ENCODE measurements around the gene RNASE8. TPM values are rescaled to one million over a fixed set of nuclear protein-coding genes. Genes with fewer than 3 reads are reported as not detected.

RNASE8 gene
- total RNA-seq, 2 donors from 2014 or later, result not detected

- Mint-ChIP-seq H3K36me3 (ENCODE audit: low read depth) (no peaks in the 10 kb centered on the region), H3K27me3 (ENCODE audit: insufficient read depth) (peaks cover 30% of the 10 kb centered on the region), H3K4me3 (no peak within 1 kb of the TSS), H3K4me1 (peaks cover 15% of the 10 kb centered on the region), H3K9me3 (no peaks in the 10 kb centered on the region), H3K27ac (no peak within 1 kb of the TSS)
- no peaks in the 10 kb centered on the region for H3K36me3 ChIP-seq (ENCODE audit: control insufficient read depth, insufficient read depth, low read length)
- no peak for TF ChIP-seq CTCF (conservative IDR thresholded peaks at IDR 0.05)
- H3K9me3 ChIP-seq (ENCODE audit: control insufficient read depth, low read length), result no peaks in the 10 kb centered on the region
- H3K4me1 ChIP-seq (ENCODE audit: control insufficient read depth, insufficient read depth, low read length), result no peaks in the 10 kb centered on the region
- no peaks in the 10 kb centered on the region for H3K27me3 ChIP-seq (ENCODE audit: control insufficient read depth, insufficient read depth, low read length, poor library complexity, severe bottlenecking)
- no peak within 1 kb of the TSS for H3K27ac ChIP-seq (ENCODE audit: low read depth, low read length)
- no peak for DNase-seq
- 97 to 100% methylated on average over 1 to 4 of the region's 5 CpGs for WGBS, 2 experiments (ENCODE audit: insufficient coverage in 1 of 2, insufficient read length in 1 of 2)
- H3K9ac ChIP-seq (ENCODE audit: extremely low read depth, low read length, poor library complexity, severe bottlenecking), result no peak within 1 kb of the TSS
- no peak within 1 kb of the TSS for H3K4me3 ChIP-seq (ENCODE audit: low read length)
Measured at GRCh38 chr14:21029917-21030316, 27.7 kb upstream of the RNASE8 start, which contains the start of gene TPPP2. TPPP2 (plus strand) TSS chr14:21030217; CDS start chr14:21030582, 365 bp downstream.

DNA sequence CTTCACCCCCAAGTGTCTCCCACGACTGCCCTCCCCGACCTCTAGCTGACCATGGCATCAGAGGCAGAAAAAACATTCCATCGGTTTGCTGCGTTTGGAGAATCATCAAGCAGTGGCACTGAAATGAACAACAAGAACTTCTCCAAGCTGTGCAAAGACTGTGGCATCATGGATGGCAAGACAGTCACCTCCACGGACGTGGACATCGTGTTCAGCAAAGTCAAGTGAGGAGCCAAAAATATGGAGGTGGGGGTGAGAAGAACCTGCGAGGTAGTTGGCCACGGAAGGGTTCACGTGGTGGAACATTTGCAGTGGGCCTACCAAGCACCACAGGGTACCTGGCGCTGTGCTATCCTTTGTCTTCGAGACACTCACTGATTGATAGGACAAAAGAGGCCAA is 27.1 kb upstream of the RNASE8 start:
- H3K4me3 ChIP-seq (ENCODE audit: low read length), result no peak overlapping the region
- H3K4me1 ChIP-seq (ENCODE audit: control insufficient read depth, insufficient read depth, low read length), result no peaks in the 10 kb centered on the region
- H3K27me3 Mint-ChIP-seq (ENCODE audit: insufficient read depth), result peaks cover 32% of the 10 kb centered on the region
- no peak for DNase-seq
- no peak overlapping the region for H3K27ac Mint-ChIP-seq
- H3K9ac ChIP-seq (ENCODE audit: extremely low read depth, low read length, poor library complexity, severe bottlenecking), result no peak overlapping the region
- no peak overlapping the region for H3K4me3 Mint-ChIP-seq
- TF ChIP-seq CTCF (conservative IDR thresholded peaks at IDR 0.05), result no peak
- H3K9me3 Mint-ChIP-seq, result no peaks in the 10 kb centered on the region
- H3K36me3 Mint-ChIP-seq (ENCODE audit: low read depth), result no peaks in the 10 kb centered on the region
- H3K9me3 ChIP-seq (ENCODE audit: control insufficient read depth, low read length), result no peaks in the 10 kb centered on the region
- H3K4me1 Mint-ChIP-seq, result peaks cover 15% of the 10 kb centered on the region
- WGBS, 2 experiments (ENCODE audit: insufficient coverage in 1 of 2, insufficient read length in 1 of 2), result 87 to 90% methylated on average over 11 to 12 of the region's 12 CpGs
- H3K27ac ChIP-seq (ENCODE audit: low read depth, low read length), result no peak overlapping the region
- no peaks in the 10 kb centered on the region for H3K27me3 ChIP-seq (ENCODE audit: control insufficient read depth, insufficient read depth, low read length, poor library complexity, severe bottlenecking)
- no peaks in the 10 kb centered on the region for H3K36me3 ChIP-seq (ENCODE audit: control insufficient read depth, insufficient read depth, low read length)

DNA sequence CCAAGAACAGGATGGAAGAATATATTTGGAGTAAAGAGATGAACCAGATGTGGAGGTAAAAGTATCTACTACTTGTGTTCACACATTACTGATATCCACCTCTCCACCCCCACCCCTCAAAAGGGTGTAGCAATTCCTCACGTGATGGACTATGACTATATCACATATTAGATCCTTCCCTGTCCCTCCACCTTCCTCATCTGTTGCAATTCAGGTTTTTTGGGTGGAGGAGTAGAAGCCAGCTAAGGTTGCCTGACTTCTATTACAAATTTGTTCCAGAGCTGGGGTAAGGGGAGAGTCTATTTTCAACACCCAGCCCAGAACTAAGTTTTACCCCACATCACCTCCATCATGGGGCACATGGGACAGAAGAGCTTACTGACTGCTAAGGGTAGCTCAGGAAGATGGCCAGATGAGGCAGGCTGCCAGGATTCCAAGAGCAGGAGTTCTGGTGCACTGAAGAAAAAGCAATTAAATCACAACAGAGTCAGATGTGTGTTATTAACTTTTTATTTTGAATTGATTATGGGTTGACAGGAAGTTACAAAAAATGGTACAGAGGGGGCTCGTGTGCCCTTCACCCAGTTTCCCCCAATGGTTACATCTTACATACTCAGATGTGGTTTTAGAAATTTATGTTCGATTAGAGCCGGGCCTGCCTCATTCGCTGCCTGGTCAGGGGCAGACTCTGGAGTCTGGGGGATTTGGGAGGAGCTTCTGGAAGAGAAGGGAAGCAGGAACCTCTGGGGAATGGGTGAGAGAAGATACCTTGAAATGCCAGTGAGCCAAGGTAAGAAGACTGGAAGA is 25.1 kb upstream of the RNASE8 start:
- 80 to 91% methylated on average over 1 to 5 of the region's 5 CpGs for WGBS, 2 experiments (ENCODE audit: insufficient coverage in 1 of 2, insufficient read length in 1 of 2)
- no peaks in the 10 kb centered on the region for H3K36me3 ChIP-seq (ENCODE audit: control insufficient read depth, insufficient read depth, low read length)
- no peak for DNase-seq
- no peaks in the 10 kb centered on the region for H3K9me3 ChIP-seq (ENCODE audit: control insufficient read depth, low read length)
- Mint-ChIP-seq H3K27me3 (ENCODE audit: insufficient read depth) (peaks cover 36% of the 10 kb centered on the region), H3K36me3 (ENCODE audit: low read depth) (no peaks in the 10 kb centered on the region), H3K4me1 (no peaks in the 10 kb centered on the region), H3K27ac (no peak overlapping the region), H3K4me3 (no peak overlapping the region), H3K9me3 (no peaks in the 10 kb centered on the region)
- H3K9ac ChIP-seq (ENCODE audit: extremely low read depth, low read length, poor library complexity, severe bottlenecking), result no peak overlapping the region
- no peak overlapping the region for H3K27ac ChIP-seq (ENCODE audit: low read depth, low read length)
- H3K4me3 ChIP-seq (ENCODE audit: low read length), result no peak overlapping the region
- no peaks in the 10 kb centered on the region for H3K4me1 ChIP-seq (ENCODE audit: control insufficient read depth, insufficient read depth, low read length)
- TF ChIP-seq CTCF (conservative IDR thresholded peaks at IDR 0.05), result no peak
- H3K27me3 ChIP-seq (ENCODE audit: control insufficient read depth, insufficient read depth, low read length, poor library complexity, severe bottlenecking), result no peaks in the 10 kb centered on the region

Measured in endodermal cell (in vitro differentiated cells).